WERI-Rb-1 (cell line): ENCODE data around the gene CCDC57.
A peak's percentile ranks its signal among the peaks of the same experiment; 100 is the strongest.

Experiments used
- DNase-seq: peaks from one replicate; pipeline ENCODE4 v3.0.0-alpha.2; 2020
- H3K27ac ChIP-seq: fragments of 250-450 bp; sonication (Bioruptor Pico); 2 replicates; pipeline ENCODE4 v1.5.1; 2020; ENCODE audit warnings: mild to moderate bottlenecking, moderate library complexity
- H3K27me3 ChIP-seq: fragments of 250-450 bp; sonication (Bioruptor Pico); 2 replicates; pipeline ENCODE4 v1.5.1; 2021; ENCODE audit warnings: mild to moderate bottlenecking, low read depth, moderate library complexity; ENCODE audit not compliant: insufficient read depth, severe bottlenecking
- H3K36me3 ChIP-seq: fragments of 250-450 bp; sonication (Bioruptor Pico); 2 replicates; pipeline ENCODE4 v1.5.1; 2020; ENCODE audit warnings: mild to moderate bottlenecking, moderate library complexity
- H3K4me3 ChIP-seq: 2 replicates; pipeline ENCODE4 v1.5.1; 2011; ENCODE audit warnings: low read depth, mild to moderate bottlenecking, control low read depth, low read length
- H3K9me3 ChIP-seq: fragments of 250-450 bp; sonication (Bioruptor Pico); 2 replicates; pipeline ENCODE4 v1.5.1; 2021; ENCODE audit warnings: mild to moderate bottlenecking, moderate library complexity; ENCODE audit not compliant: severe bottlenecking
- CTCF ChIP-seq: IDR thresholded peaks from 2 replicates; pipeline ENCODE4 v1.5.1; 2011; ENCODE audit warnings: low read depth, mild to moderate bottlenecking, control low read depth, inconsistent platforms, low read length

The CCDC57 gene

GRCh38 chr17:82061047-82061925 lies 151.4 kb downstream of the CCDC57 start:
- no peak for TF ChIP-seq CTCF

GRCh38 chr17:82060614-82061013 lies 152.0 kb downstream of the CCDC57 start:
- Histone ChIP-seq H3K4me3 (no peak overlapping the region), H3K9me3 (no peaks in the 10 kb centered on the region), H3K36me3 (peaks cover 88% of the 10 kb centered on the region), H3K27me3 (no peaks in the 10 kb centered on the region), H3K27ac (no peak overlapping the region)
- TF ChIP-seq CTCF: no peak
- no peak for DNase-seq

More at GRCh38 chr17:82061047-82061925, 151.4 kb downstream of the CCDC57 start:
- no peak overlapping the region for H3K4me3 ChIP-seq
- H3K27me3 ChIP-seq: no peaks in the 10 kb centered on the region
- peaks cover 81% of the 10 kb centered on the region for H3K36me3 ChIP-seq
- peaks cover 2% of the 10 kb centered on the region for H3K9me3 ChIP-seq
- no peak overlapping the region for H3K27ac ChIP-seq
- no peak for DNase-seq

- H3K36me3 ChIP-seq: peaks cover 93% of the 10 kb centered on the region
- no peak for TF ChIP-seq CTCF
- no peaks in the 10 kb centered on the region for H3K9me3 ChIP-seq
- H3K27me3 ChIP-seq: no peaks in the 10 kb centered on the region
- H3K4me3 ChIP-seq: no peak overlapping the region
- no peak for DNase-seq
- peak overlapping the region; percentile 9; the same call in 1 of the 2 replicates for H3K27ac ChIP-seq
Measured at GRCh38 chr17:82060001-82060380, 152.7 kb downstream of the CCDC57 start.

- no peak overlapping the region for H3K4me3 ChIP-seq
- peaks cover 97% of the 10 kb centered on the region for H3K36me3 ChIP-seq
- no peak for DNase-seq
- H3K27me3 ChIP-seq: no peaks in the 10 kb centered on the region
- peak overlapping the region; percentile 9; the same call in 1 of the 2 replicates for H3K27ac ChIP-seq
- no peak for TF ChIP-seq CTCF
- H3K9me3 ChIP-seq: no peaks in the 10 kb centered on the region
Measured at GRCh38 chr17:82059272-82060000, 153.2 kb downstream of the CCDC57 start.

- no peaks in the 10 kb centered on the region for H3K27me3 ChIP-seq
- no peak overlapping the region for H3K4me3 ChIP-seq
- peaks cover 97% of the 10 kb centered on the region for H3K36me3 ChIP-seq
- TF ChIP-seq CTCF: no peak
- H3K27ac ChIP-seq: peak overlapping the region; percentile 23
- H3K9me3 ChIP-seq: no peaks in the 10 kb centered on the region
- DNase-seq: no peak
Measured at GRCh38 chr17:82058855-82059249, 153.8 kb downstream of the CCDC57 start.
